Stimulated activated CD4-positive, alpha-beta T cell treated with anti-CD3 and anti-CD28 coated beads, Interleukin-12 subunit alpha, Interleukin-12 subunit beta, amount 100 ng/mL, for 24 hours (primary cell): ENCODE results near the gene EFCAB9.
"Not testable (repeated sequence)": the region's sequence is repeated elsewhere in the genome, so short reads cannot be mapped to it uniquely, and the experiment has no call there.

Experiments used
- DNase-seq, 2 experiments: peaks; one replicate each; pipeline ENCODE4 v3.0.0-alpha.2; 2020; ENCODE audit warnings: low read depth in 2 of 2

EFCAB9 gene

DNA sequence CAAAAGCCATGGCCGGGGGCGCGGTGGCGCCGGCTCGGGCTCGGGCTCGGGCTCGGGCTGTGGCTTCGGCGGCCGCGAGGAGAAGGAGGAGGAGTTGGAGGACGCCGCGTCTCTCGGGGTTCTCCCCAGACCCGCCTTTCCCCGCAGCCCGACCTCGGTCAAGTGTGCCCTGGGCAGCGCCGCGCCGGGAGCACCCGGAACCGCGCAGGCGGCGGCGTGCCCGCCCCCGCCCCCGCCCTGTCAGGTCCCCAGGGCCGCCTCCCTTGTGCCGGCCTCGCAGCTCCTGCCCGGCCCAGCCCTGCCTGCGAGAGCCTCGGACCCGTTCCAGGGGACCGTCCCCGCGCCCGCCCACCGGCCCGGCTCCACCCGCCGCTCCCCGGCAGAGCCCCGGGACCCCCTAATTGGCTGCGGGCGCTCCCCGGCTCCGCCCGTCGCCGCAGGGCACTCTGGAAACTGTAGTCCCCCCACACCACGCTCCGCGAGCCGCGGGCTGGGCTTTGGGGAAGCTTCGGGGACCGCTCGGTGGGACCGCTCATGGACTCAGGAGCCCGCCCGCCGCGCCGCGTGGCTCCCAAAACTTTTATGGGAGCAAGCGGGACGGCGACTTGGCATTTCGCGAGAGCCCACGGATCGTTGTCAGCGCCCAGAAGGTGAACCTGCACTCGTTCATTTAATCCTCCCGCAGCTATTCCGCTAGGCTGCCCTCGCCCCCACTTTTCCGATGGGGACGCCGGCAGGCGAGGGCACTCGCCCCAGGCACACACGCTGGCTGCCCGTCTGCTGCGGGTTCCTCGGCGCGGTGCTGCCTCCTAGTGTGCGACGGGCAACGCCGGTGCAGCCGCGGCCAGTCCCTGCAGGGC, 5.7 kb upstream of the EFCAB9 start, which contains the start of gene STK10:
TSS of gene STK10 (minus strand) at position 192 of the 860 bp plus-strand sequence. CDS start at position 10, 182 bp downstream.
- peak; percentile 77 to 85 for DNase-seq

DNA sequence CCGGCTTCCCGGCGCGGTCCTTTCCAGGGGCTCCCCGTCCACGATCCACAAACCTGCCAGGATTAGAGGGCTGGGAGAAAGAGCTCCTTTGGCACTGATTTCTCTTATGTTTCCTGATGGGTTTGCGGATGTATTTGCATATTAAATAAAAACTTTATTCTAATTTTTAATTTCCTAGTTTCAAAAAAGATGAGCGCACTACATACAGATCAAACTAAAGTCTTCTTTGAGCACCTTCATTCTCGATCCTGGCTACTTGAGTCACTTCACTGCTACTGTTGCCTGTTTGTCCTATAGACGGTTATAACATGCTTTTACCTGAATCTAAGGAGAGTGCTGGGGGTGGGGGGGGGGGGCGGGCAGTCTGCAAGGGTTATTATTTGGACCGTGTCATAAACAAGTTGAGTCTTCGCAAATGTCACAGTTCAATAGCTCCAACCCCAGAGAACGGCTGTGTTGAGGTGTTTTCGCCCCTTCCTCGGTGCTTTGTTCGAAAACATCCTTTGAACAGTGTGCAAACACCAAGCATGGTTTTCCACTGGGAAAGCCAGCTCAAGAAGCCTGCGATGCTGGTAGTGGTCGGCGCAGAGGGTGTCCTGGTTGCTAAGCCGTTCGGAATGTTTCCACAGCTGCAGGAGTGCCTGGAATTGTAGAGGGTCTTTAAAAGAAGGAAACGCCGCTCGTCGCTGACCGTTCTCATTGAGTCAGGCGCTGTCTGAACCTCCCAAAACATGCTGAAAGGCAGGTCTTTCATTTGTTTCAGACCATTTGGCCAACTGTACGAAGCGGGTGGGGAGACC, 4.9 kb upstream of the EFCAB9 start:
- DNase-seq: no peak

- no peak for DNase-seq
Measured at GRCh38 chr5:172189693-172190296, 4.2 kb upstream of the EFCAB9 start.

DNA sequence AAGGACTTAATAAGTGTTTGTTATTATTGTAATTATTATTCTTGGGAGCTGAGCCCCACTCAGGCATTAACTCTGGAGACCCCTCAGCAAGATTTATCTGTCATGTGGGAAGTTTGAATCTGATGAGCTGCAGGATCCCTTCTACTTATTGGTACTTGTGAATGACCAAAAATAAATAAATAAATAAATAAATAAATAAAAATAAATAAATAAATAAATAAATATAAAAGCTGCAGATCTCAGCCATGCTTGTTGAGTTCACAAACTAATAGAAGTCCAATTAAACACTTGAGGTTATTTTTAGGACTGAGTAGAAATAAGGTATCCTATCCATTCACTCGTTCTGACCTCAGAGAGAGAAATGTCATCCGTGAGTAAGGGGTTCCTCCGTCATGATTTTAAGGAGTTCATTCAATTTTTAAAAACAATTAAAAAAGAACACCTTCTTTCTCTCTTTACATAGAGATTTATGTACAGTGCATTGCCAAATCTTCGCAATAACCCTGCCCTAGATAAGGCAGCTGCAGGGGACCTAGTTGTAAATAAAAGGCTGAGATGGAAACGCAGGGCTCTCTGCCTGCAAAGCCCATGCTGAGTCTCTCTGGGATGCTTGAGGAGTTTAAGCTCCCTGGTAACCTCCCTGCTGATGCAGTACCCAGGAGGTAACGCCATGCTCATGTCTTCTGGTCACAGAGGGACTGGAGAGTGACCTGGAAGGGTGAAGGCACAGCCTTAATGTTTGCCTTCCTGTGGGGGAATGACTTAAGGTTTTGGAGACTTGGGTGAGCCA, 1.2 kb downstream of the EFCAB9 start:
- DNase-seq: no peak

- DNase-seq: not testable (repeated sequence)
Measured at GRCh38 chr5:172197775-172198174, 3.8 kb downstream of the EFCAB9 start.

- no peak for DNase-seq
Measured at GRCh38 chr5:172199446-172199845, 5.5 kb downstream of the EFCAB9 start.

GRCh38 chr5:172200476-172200875, 6.5 kb downstream of the EFCAB9 start:
- no peak for DNase-seq

GRCh38 chr5:172205984-172206383, 12.0 kb downstream of the EFCAB9 start:
- DNase-seq: not testable (repeated sequence)

GRCh38 chr5:172207511-172207910, 13.5 kb downstream of the EFCAB9 start:
- no peak for DNase-seq

DNA sequence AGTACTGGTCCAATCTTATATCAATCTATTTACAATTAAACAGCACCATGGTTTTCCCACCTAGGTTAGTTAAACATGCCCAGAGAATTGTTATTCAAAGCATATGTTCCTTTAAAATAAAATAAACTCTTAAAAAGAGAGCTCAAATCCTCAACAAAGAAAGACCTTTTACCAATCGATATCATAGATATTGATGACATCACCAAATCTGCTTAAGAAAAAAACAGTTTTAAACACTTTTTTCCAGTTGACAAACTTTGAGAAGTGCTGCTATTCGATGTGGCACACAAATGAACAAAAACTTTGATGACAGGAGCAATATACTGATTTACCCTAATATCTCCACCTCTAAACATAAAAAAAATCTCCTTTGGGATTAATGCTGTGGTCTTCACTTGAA, 15.7 kb downstream of the EFCAB9 start:
- no peak for DNase-seq

DNA sequence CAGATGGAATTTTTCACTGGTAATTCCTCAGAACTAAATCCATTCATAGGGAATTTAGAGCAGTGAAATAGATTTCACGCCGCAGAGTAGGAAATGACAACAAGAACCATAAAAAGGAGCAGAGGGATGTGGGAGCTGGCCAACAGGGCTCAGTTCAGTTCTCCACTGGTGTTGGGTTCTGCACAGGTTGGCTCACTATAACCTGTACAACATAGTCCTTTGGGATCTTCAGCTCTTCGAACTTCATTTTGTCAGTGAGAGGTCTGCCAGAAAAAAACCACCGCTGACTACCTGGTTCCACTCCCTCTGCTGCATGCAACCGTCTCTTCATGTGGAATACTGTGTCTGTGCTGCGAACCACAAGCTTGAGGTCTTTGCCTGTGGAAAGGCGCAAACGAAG, 17.7 kb downstream of the EFCAB9 start:
- no peak for DNase-seq

DNA sequence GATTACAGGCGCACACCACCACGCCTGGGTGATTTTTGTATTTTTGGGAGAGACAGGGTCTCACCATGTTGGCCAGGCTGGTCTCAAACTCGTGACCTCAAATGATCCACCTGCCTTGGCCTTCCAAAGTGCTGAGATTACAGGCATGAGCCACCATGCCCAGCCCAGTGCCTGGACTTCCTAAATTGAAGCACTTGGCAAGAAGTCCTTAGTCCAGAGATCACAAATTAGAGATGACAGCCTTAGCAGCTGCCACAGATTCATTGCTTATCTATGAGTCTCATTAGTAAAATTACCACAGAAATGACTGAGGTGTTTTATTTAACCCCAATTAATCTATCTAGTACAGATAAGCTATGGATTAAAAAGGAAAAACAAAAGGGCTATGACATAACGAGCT, 19.2 kb downstream of the EFCAB9 start:
- no peak for DNase-seq

DNA sequence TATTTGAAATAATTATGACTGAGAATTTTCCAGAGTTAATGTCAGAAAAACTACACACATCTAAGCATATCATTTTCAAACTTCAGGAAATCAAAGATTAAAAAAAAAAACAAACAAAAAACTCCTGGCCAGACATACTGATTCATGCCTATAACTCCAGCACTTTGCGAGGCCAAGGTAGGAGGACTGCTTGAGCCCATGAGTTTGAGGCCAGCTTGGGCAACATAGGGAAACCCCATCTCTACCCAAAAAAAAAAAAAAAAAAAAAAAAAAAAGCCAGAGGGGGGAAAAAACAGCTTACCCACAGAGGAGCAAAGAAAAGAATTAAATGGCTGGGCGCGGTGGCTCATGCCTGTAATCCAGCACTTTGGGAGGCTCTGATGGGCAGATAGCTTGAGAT, 22.4 kb downstream of the EFCAB9 start:
- no peak for DNase-seq

DNA sequence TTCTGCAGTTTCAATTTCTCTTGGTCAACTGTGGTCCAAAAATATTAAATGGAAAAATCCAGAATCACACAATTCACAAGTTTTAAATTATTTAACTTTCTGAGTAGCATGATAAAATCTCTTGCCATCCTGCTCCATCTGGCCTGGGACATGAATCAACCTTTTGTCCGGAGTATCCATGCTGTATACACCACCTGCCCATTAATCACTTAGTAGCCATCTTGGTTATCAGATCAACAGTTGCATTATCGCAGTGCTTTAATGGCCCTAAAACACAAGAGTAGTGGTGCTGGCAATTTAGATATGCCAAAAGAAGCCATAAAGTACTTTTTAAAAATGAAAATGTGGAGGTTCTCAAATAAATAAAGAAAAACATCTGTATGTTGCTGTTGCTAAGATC, 25.3 kb downstream of the EFCAB9 start:
- DNase-seq: no peak

DNA sequence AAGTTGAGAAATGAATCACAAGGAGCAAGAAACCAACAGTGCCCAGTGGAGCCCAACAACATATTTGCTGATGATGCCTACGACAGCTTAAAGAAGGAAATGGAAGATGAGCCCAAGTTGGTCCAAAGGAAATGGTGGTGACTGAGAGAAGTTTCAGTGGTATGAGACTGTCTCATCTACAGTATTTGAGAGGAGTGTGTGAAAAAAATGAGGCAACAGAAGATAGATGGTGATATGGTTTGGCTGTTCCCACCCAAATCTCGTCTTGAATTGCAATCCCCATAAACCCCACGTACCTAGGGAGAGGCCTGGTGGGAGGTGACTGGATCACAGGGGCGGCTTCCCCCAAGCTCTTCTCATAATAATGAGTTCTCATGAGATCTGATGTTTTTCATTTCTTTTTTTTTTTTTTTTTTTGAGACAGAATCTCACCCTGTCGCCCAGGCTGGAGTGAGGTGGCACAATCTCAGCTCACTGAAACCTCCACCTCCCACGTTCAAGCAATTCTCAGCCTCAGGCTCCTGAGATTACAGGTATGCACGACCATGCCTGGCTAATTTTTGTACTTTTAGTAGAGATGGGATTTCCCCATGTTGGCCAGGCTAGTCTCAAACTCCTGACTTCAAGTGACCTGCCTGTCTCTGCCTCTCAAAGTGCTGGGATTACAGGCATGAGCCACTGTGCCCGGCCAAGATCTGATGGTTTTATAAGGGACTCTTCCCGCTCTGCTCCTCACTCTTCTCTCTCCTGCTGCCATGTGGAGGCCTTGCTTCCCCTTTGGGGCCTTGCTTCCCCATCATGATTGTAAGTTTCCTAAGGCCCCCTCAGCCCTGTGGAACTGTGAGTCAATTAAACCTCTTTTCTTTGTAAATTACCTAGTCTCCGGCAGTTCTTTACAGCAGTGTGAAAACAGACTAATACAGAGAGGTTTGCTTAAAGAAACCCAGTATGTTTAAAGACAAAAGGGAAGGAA, 30.2 kb downstream of the EFCAB9 start:
- DNase-seq: peak; percentile 19 to 61

- no peak for DNase-seq
Measured at GRCh38 chr5:172224996-172225395, 31.0 kb downstream of the EFCAB9 start.

DNA sequence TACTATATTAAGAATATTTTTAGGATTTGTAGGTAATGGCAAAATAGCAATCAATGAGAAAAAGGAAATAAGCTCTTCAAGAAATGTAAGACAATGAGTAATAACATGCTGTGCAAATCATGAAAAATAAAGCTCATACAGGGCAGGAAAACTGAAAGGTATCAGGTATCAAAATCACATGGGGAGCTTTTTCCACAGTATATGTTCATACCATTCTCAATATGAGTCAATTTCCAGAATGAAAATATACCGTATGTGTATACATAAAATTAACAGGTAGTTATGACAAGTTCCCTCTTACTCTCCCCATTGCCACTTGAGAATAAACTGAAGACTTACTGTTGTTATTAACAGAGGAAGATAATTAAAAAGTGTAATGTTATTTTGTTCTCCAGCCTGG, 35.9 kb downstream of the EFCAB9 start:
- no peak for DNase-seq

DNA sequence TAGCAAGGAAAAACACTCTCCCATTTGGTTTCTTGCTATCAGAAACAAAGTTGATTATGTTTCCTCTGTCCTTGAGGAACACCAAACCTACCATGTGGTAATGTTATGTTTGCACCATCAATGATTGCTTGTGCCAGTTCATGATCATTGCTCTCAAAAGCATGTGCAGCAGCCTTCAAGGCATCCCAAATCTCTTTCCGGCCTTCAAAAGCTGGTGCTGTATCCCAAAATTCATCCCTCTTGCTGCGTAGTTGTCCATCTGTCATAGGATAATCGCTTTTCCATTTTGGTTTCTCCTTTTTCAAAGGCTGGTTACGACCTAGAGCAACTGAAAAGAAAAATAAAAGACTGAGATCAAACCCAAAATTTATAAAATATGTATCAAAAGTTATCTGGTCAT, 40.1 kb downstream of the EFCAB9 start:
- DNase-seq: no peak

DNA sequence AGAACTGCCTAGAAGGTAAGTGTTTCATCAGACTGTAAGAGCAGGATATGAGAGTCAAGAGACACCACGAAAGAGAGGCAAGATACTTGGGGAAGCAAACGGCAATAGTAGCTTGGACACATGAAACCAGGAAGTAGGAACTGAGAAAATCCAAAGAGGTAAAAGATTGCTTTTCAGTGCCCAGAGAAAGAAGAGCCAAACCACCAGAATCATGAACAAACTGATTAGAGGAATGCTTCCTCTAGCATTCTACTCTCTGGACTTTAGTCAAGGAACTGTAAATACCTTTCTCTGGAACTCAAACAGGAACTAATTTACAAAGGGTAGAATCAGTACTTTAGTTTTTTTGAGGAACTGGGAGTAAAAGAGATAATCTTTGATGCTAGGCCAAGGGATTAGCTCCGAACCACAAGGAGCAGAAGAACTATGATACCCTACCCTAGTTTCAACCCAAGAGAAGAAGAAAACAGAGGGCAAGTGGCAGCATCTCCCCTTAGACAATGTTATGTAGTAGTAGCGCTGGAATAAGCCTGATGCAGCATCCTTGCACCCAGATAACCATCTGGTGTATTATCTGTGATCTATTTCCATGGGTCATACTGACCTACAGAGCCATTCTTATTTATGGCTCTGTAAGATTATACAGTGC, 41.3 kb downstream of the EFCAB9 start:
- no peak for DNase-seq
